K562 (cell line): ENCODE data around the gene NLRP9. TPM values are rescaled to one million over a fixed set of nuclear protein-coding genes. Genes with fewer than 3 reads are reported as not detected.

Experiments used
- ATAC-seq: fragments of 200-7000 bp; cut with Tn5 transposase; 3 replicates; pipeline ENCODE4 v1.9.1; 2020; ENCODE audit warnings: moderate library complexity
- BruUV-seq: library from RNA; stranded (reverse); fragments of 400-500 nt; replicated peaks from 2 replicates; lab custom pipeline; 2021; lab: Mats Ljungman, UMichigan
- CTCF ChIA-PET: fragments of 300-600 bp; formaldehyde crosslinking; extraction: SDS; loops from one replicate; lab custom pipeline; 2021; ENCODE audit warnings: low intra/inter-chr PET ratio; lab: Yijun Ruan, JAX
- POLR2A ChIA-PET: fragments of 300-600, 350-650 bp; sonication (Branson Sonifier 250); formaldehyde crosslinking; extraction: SDS; loops from one replicate; lab custom pipeline; 2021; ENCODE audit warnings: antibody characterized with exemption, inconsistent platforms; lab: Yijun Ruan, JAX
- DNase-seq, 4 experiments: peaks; one replicate each; pipeline versions ENCODE4 v3.0.0 to v3.0.0-alpha.2; 2011 to 2018; ENCODE audit warnings: low spot score in 3 of 4, mixed read lengths in 3 of 4; ENCODE audit errors: extremely low read depth in 1 of 4
- FAIRE-seq: peaks from 2 replicates; lab custom pipeline; 2011; peaks lifted over from hg19 to GRCh38; lab: Jason Lieb, UNC
- H2AFZ ChIP-seq: 2 replicates; pipeline ENCODE4 v1.6.0; 2011; ENCODE audit warnings: low read depth, low read length, control low read depth, inconsistent platforms
- H3K27ac ChIP-seq: fragments of 200-600 bp; 3 replicates; pipeline ENCODE4 v1.8.0; 2011; ENCODE audit warnings: low read depth, mild to moderate bottlenecking, control low read depth, inconsistent platforms, low read length, moderate library complexity, mixed read lengths; ENCODE audit errors: extremely low read depth
- H3K27me3 ChIP-seq, 2 experiments: fragments of 300-600 bp in 1 of 2; 2 replicates in 1 of 2; 3 replicates in 1 of 2; pipeline versions ENCODE4 v1.6.0 to v1.8.0; 2011; ENCODE audit warnings: inconsistent platforms in 2 of 2, low read length in 2 of 2, mild to moderate bottlenecking in 1 of 2, mixed read lengths in 1 of 2, moderate library complexity in 1 of 2; ENCODE audit not compliant: control insufficient read depth in 2 of 2, insufficient read depth in 2 of 2
- H3K36me3 ChIP-seq: fragments of 300-600 bp; 3 replicates; pipeline ENCODE4 v1.8.0; 2011; ENCODE audit warnings: mild to moderate bottlenecking, low read length, inconsistent platforms; ENCODE audit not compliant: control insufficient read depth, insufficient read depth
- H3K4me1 ChIP-seq, 2 experiments: fragments of 200-600 bp in 1 of 2; replicated peaks in 1 of 2; 2 replicates in 1 of 2; 3 replicates in 1 of 2; pipeline versions ENCODE4 v1.5.1 to v1.8.0; 2011; ENCODE audit warnings: inconsistent platforms in 2 of 2, low read length in 2 of 2, mild to moderate bottlenecking in 1 of 2, mixed read lengths in 1 of 2, moderate library complexity in 1 of 2; ENCODE audit not compliant: control insufficient read depth in 2 of 2, insufficient read depth in 2 of 2
- H3K4me2 ChIP-seq: 2 replicates; pipeline ENCODE4 v1.6.1; 2011; ENCODE audit warnings: low read length, control low read depth, inconsistent platforms, mixed read lengths; ENCODE audit not compliant: insufficient read depth
- H3K4me3 ChIP-seq: fragments of 200-600 bp; sonication (generic), shearing (Covaris generic); 2 replicates; pipeline ENCODE4 v1.5.1; 2016; ENCODE audit warnings: control low read depth, inconsistent platforms
- H3K79me2 ChIP-seq: fragments of 200-600 bp; 3 replicates; pipeline ENCODE4 v1.8.0; 2011; ENCODE audit warnings: low read length, inconsistent platforms; ENCODE audit not compliant: control insufficient read depth, insufficient read depth
- H3K9ac ChIP-seq, 2 experiments: 2 replicates each; pipeline versions ENCODE4 v1.6.0 to v1.6.1; 2011; ENCODE audit warnings: low read depth in 2 of 2, low read length in 2 of 2, control low read depth in 1 of 2, inconsistent platforms in 1 of 2, mild to moderate bottlenecking in 1 of 2, mixed read lengths in 1 of 2; ENCODE audit not compliant: insufficient read depth in 1 of 2
- H3K9me1 ChIP-seq: one replicate; pipeline ENCODE4 v1.6.0; 2011; ENCODE audit warnings: inconsistent platforms, mild to moderate bottlenecking, low read length, moderate library complexity; ENCODE audit not compliant: control insufficient read depth, insufficient read depth
- H3K9me3 ChIP-seq: replicated peaks from 2 replicates; pipeline ENCODE4 v1.5.1; 2011; ENCODE audit warnings: low read depth, low read length, inconsistent platforms; ENCODE audit not compliant: control insufficient read depth, insufficient read depth
- H4K20me1 ChIP-seq: replicated peaks from 2 replicates; pipeline ENCODE4 v1.6.1; 2011; ENCODE audit warnings: low read length, inconsistent platforms, mixed read lengths; ENCODE audit not compliant: control insufficient read depth, insufficient read depth
- BRF1 ChIP-seq: IDR thresholded peaks from 3 replicates; pipeline ENCODE4 v1.6.1; 2011; ENCODE audit warnings: borderline replicate concordance, mild to moderate bottlenecking; ENCODE audit not compliant: insufficient read length; ENCODE audit errors: extremely low read depth
- HNRNPK ChIP-seq: fragments of 200-400 bp; formaldehyde crosslinking; IDR thresholded peaks from one replicate; pipeline ENCODE4 v1.6.1; 2018; ENCODE audit warnings: mild to moderate bottlenecking, low read depth, low read length; ENCODE audit not compliant: poor library complexity, severe bottlenecking
- MECOM ChIP-seq: fragments of 250-450 bp; sonication (Bioruptor Pico); IDR thresholded peaks from 2 replicates; pipeline ENCODE4 v1.8.0; 2022; ENCODE audit warnings: inconsistent platforms
- NFIX ChIP-seq: fragments of 250-450 bp; sonication (Bioruptor Pico); IDR thresholded peaks from 2 replicates; pipeline ENCODE4 v1.4.0; 2020; ENCODE audit warnings: low read depth, mild to moderate bottlenecking, moderate library complexity
- PCBP2 ChIP-seq: fragments of 200-400 bp; formaldehyde crosslinking; IDR thresholded peaks from 2 replicates; pipeline ENCODE4 v1.6.1; 2018; ENCODE audit warnings: low read length, low read depth, mild to moderate bottlenecking, moderate library complexity; ENCODE audit not compliant: poor library complexity, severe bottlenecking
- RBFOX2 ChIP-seq: fragments of 200-400 bp; formaldehyde crosslinking; IDR thresholded peaks from 2 replicates; pipeline ENCODE4 v1.6.1; 2017; ENCODE audit warnings: low read depth, mild to moderate bottlenecking, low read length, moderate library complexity
- SUPT5H ChIP-seq: fragments of 450-650 bp; IDR thresholded peaks from 2 replicates; pipeline ENCODE4 v1.6.1; 2016
- ZNF263 ChIP-seq: sonication (generic); formaldehyde crosslinking; IDR thresholded peaks from 2 replicates; pipeline ENCODE4 v1.8.0; 2022; ENCODE audit warnings: mild to moderate bottlenecking, missing genetic modification reagents, borderline replicate concordance
- ZNF324 ChIP-seq: fragments of 250-450 bp; sonication (Bioruptor Pico); IDR thresholded peaks from 2 replicates; pipeline ENCODE4 v1.4.0; 2020; ENCODE audit warnings: mild to moderate bottlenecking
- WGBS: fragments of 100-300 bp; shearing (Covaris generic); methylation state at CpG from one replicate; pipeline ENCODE4 v1.1.6; 2016; ENCODE audit warnings: low coverage, mixed read lengths; ENCODE audit not compliant: insufficient coverage; ENCODE audit errors: missing lambda C conversion rate; 5-methylcytosine and 5-hydroxymethylcytosine counted together
- in situ Hi-C: fragments of 300-500 bp; cut with MboI; formaldehyde crosslinking; loops from 4 replicates; pipeline ENCODE4 v1.15.0; 2018; ENCODE audit warnings: inconsistent platforms, mixed read lengths
- intact Hi-C: fragments of 100-400 bp; cut with micrococcal nuclease; formaldehyde crosslinking; loops from 2 replicates; pipeline ENCODE4 v1.14.2; 2022
- polyA plus RNA-seq, 8 experiments: library from polyadenylated mRNA; depleted of rRNA in 4 of 8; stranded (reverse) in 5 of 8; unstranded in 3 of 8; fragments of >200 nt; fragmentation: Nextera tagmentation in 2 of 8; fragmentation: Illumina TruSeq in 1 of 8; extraction: Ambion mirVana in 2 of 8; extraction: Trizol in 1 of 8; gene quantifications; 2 replicates each; pipeline versions ENCODE4 v1.2.1 to v1.2.3, GENCODE V29; 2011 to 2014; ENCODE audit warnings: inconsistent platforms in 1 of 8, missing spikeins in 1 of 8
- total RNA-seq, 7 experiments: library from RNA; depleted of rRNA in 6 of 7; stranded (reverse); fragments of >200 nt in 6 of 7; fragmentation: Illumina TruSeq in 2 of 7; extraction: Trizol in 2 of 7; gene quantifications; 2 replicates each; pipeline versions ENCODE4 v1.2.1 to v1.2.3, GENCODE V29; 2011 to 2021; ENCODE audit warnings: low replicate concordance in 1 of 7

Gene NLRP9
- total and polyA plus RNA-seq, 9 of the 15 experiments (the other 6 are each of a cell fraction or from before 2014, with no cell fraction given): not detected

DNA sequence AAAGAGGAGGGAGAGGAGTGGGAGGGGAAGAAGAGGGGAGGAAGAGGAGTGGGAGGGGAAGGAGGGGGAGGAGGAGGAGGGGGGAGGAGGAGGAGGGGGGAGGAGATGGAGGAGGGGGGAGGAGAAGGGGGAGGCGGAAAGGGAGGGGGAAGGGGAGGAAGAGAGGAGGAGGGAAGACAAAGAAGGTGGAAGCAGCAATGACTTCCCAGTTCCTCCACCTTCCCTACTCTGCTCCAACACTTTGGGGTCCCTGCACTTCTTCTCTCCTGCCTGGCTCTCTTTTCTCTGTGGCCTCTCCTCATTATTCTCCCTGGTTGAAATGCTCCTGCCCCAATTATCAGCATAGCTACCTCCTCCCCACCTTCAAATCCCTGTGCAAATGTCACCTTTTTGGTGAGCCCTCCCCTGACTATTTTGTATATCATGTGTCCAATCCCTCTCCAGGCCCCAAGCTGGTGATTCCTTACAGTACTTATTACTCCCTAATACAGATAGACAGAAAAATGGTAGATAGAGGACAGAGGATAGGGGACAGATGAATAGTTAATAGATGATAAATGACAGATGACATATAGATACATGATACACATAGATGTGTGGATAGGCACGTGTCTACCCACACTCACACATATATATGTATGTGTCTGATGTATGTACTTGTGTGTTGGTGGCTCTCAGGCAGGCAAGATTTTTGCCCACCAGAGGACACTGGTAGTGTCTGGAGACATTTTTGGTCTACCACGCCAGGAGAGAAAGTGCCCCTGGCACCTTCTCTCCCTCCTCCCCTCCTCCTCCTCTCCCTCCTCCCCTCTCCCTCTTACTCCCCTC is 25.2 kb downstream of the NLRP9 start:
- no peak overlapping the region for H3K4me3 ChIP-seq
- no TSS peak for BruUV-seq
- DNase-seq (no peak), ATAC-seq (no peak)
- in situ Hi-C loops: no loop called here
- WGBS: 21% methylated on average over 2 of the region's 3 CpGs
- H3K36me3 ChIP-seq: no peaks in the 10 kb centered on the region
- no peak overlapping the region for H2AFZ ChIP-seq
- intact Hi-C loops: no loop called here
- no peaks in the 10 kb centered on the region for H3K9me1 ChIP-seq
- no peak for TF ChIP-seq MECOM (CRISPR knock-in tag)
- TF ChIP-seq RBFOX2: no peak
- no peak for TF ChIP-seq BRF1
- TF ChIP-seq ZNF324 (CRISPR knock-in tag): no peak
- TF ChIP-seq NFIX (CRISPR knock-in tag): no peak
- TF ChIP-seq ZNF263 (CRISPR knock-in tag): 0 out of 2 replicates have a peak, but pooled peaks have one; percentile 28
- TF ChIP-seq SUPT5H: no peak
- TF ChIP-seq PCBP2: peak; percentile 39
- peak; percentile 76 for TF ChIP-seq HNRNPK
- TF ChIP-seq, all 486 proteins: peak for 3
- Histone ChIP-seq H3K9me3 (no peaks in the 10 kb centered on the region; the same call in 1 of the 2 replicates), H3K27ac (no peak overlapping the region), H3K4me2 (no peak overlapping the region), H3K79me2 (no peaks in the 10 kb centered on the region), H3K27me3 (peaks cover 8 to 34% of the 10 kb centered on the region in 2 experiments; a peak in 4 of 5 replicates), H3K4me1 (no peaks in the 10 kb centered on the region; a peak in 1 of 5 replicates), H3K9ac (no peak overlapping the region), H4K20me1 (no peaks in the 10 kb centered on the region)
- POLR2A ChIA-PET: no interaction called here
- FAIRE-seq: no peak
- CTCF ChIA-PET: no interaction called here
